ENCODE data around the gene ATN1.
"Not testable (repeated sequence)": the region's sequence is repeated elsewhere in the genome, so short reads cannot be mapped to it uniquely, and the experiment has no call there.

The ATN1 gene

GRCh38 chr12:6927379-6928021 is at the start of gene ATN1:
ATN1 (plus strand) TSS chr12:6927959; CDS start chr12:6934002, 6,043 bp downstream.
- peak; percentile 93 for DNase-seq (ENCODE audit: low read depth, low spot score)

- DNase-seq (ENCODE audit: low read depth, low spot score) = not testable (repeated sequence)
Measured at GRCh38 chr12:6879824-6880223, 47.9 kb upstream of the ATN1 start.

GRCh38 chr12:6883252-6883651 is 44.5 kb upstream of the ATN1 start:
- DNase-seq (ENCODE audit: low read depth, low spot score) = no peak

- DNase-seq (ENCODE audit: low read depth, low spot score) = no peak
Measured at GRCh38 chr12:6883683-6884082, 44.1 kb upstream of the ATN1 start.

GRCh38 chr12:6884539-6884938 is 43.2 kb upstream of the ATN1 start:
- no peak for DNase-seq (ENCODE audit: low read depth, low spot score)

GRCh38 chr12:6886206-6886999 is 41.4 kb upstream of the ATN1 start:
- not testable (repeated sequence) for DNase-seq (ENCODE audit: low read depth, low spot score)

- no peak for DNase-seq (ENCODE audit: low read depth, low spot score)
Measured at GRCh38 chr12:6887460-6887859, 40.3 kb upstream of the ATN1 start.

- no peak for DNase-seq (ENCODE audit: low read depth, low spot score)
Measured at GRCh38 chr12:6888360-6888759, 39.4 kb upstream of the ATN1 start.

- not testable (repeated sequence) for DNase-seq (ENCODE audit: low read depth, low spot score)
Measured at GRCh38 chr12:6888794-6889193, 39.0 kb upstream of the ATN1 start.

- DNase-seq (ENCODE audit: low read depth, low spot score) = not testable (repeated sequence)
Measured at GRCh38 chr12:6889775-6890573, 37.8 kb upstream of the ATN1 start.

GRCh38 chr12:6890789-6891645 is 36.7 kb upstream of the ATN1 start:
- DNase-seq (ENCODE audit: low read depth, low spot score) = peak; percentile 99

- DNase-seq (ENCODE audit: low read depth, low spot score) = no peak
Measured at GRCh38 chr12:6891646-6892001, 36.1 kb upstream of the ATN1 start.

GRCh38 chr12:6892683-6893082 is 35.1 kb upstream of the ATN1 start:
- DNase-seq (ENCODE audit: low read depth, low spot score) = not testable (repeated sequence)

- no peak for DNase-seq (ENCODE audit: low read depth, low spot score)
Measured at GRCh38 chr12:6894321-6894720, 33.4 kb upstream of the ATN1 start.

- no peak for DNase-seq (ENCODE audit: low read depth, low spot score)
Measured at GRCh38 chr12:6896846-6897435, 30.8 kb upstream of the ATN1 start.

- no peak for DNase-seq (ENCODE audit: low read depth, low spot score)
Measured at GRCh38 chr12:6899427-6899826, 28.3 kb upstream of the ATN1 start.

GRCh38 chr12:6899837-6900519 is 27.8 kb upstream of the ATN1 start:
- DNase-seq (ENCODE audit: low read depth, low spot score) = peak; percentile 92

- no peak for DNase-seq (ENCODE audit: low read depth, low spot score)
Measured at GRCh38 chr12:6902448-6902847, 25.3 kb upstream of the ATN1 start.

GRCh38 chr12:6903722-6904121 is 24.0 kb upstream of the ATN1 start:
- no peak for DNase-seq (ENCODE audit: low read depth, low spot score)
